Brain microvascular endothelial cell (primary cell): ENCODE results near the gene SUMF1.

Experiments
- DNase-seq: peaks from one replicate; pipeline ENCODE4 v3.0.0-alpha.2; 2020
- H3K27ac ChIP-seq: fragments of 250-450 bp; sonication (Bioruptor Pico); 2 replicates; pipeline ENCODE4 v1.5.1; 2020; ENCODE audit warnings: mild to moderate bottlenecking, moderate library complexity
- H3K27me3 ChIP-seq: fragments of 250-450 bp; sonication (Bioruptor Pico); replicated peaks from 2 replicates; pipeline ENCODE4 v1.5.1; 2020; ENCODE audit warnings: mild to moderate bottlenecking
- H3K36me3 ChIP-seq: fragments of 250-450 bp; sonication (Bioruptor Pico); replicated peaks from 2 replicates; pipeline ENCODE4 v1.5.1; 2020; ENCODE audit warnings: mild to moderate bottlenecking
- H3K4me3 ChIP-seq: 2 replicates; pipeline ENCODE4 v1.5.1; 2011; ENCODE audit warnings: low read depth, mild to moderate bottlenecking, control low read depth, low read length, moderate library complexity
- CTCF ChIP-seq: IDR thresholded peaks from 2 replicates; pipeline ENCODE4 v1.5.1; 2011; ENCODE audit warnings: low read depth, mild to moderate bottlenecking, moderate library complexity, low read length, control low read depth, inconsistent platforms; ENCODE audit errors: missing control alignments
- in situ Hi-C: cut with HindIII; loops from 2 replicates; pipeline ENCODE4 v1.10.0; 2017; ENCODE audit warnings: low sequenced_read_pairs, low pct_ligation_motif_present

Gene SUMF1

GRCh38 chr3:4496087-4496452, 29.0 kb upstream of the SUMF1 start:
- Histone ChIP-seq H3K4me3 (no peak overlapping the region), H3K27ac (no peak overlapping the region), H3K27me3 (peaks cover 10% of the 10 kb centered on the region), H3K36me3 (no peaks in the 10 kb centered on the region)
- DNase-seq: no peak
- in situ Hi-C loops: no loop called here
- TF ChIP-seq CTCF: no peak

DNA sequence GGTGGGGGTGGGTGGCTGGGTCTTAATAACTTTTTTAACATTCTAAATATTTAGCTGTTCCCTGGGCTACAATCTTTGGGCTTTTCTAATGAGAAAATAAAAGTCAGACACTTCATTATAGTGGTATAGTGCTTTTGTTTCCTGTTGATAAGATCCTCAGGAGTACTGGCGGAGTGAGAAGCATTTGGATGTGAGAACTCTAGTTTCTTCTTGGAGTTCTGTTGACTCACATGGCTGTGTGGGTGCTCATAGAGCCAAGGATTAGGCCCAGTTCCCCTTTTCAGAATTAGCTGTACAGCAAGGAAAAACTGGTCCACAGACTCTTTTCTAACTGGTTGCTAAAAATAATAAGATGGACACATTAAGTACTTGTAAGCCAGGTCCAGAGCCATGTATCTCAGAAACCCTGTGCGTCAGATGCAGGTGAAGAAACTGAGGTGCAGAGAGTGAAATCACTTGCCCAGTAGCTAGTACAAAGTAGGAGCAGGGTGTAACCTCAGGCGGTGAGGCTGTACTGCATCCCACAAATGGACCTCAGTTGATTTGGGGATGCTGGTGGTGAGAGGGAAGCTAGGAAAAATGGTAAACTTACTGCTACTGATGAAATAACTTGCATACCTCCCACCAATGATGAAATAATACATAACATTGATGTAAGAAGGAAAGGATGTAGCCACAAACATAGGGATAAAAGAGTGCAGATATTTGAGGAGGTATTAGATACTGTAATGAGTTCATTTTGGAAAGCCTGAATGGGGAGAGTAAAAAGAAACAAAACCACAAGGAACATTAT, 28.4 kb upstream of the SUMF1 start:
- Histone ChIP-seq H3K27me3 (peaks cover 11% of the 10 kb centered on the region), H3K4me3 (no peak overlapping the region), H3K27ac (no peak overlapping the region), H3K36me3 (no peaks in the 10 kb centered on the region)
- DNase-seq: no peak
- no peak for TF ChIP-seq CTCF
- in situ Hi-C loops: no loop called here

DNA sequence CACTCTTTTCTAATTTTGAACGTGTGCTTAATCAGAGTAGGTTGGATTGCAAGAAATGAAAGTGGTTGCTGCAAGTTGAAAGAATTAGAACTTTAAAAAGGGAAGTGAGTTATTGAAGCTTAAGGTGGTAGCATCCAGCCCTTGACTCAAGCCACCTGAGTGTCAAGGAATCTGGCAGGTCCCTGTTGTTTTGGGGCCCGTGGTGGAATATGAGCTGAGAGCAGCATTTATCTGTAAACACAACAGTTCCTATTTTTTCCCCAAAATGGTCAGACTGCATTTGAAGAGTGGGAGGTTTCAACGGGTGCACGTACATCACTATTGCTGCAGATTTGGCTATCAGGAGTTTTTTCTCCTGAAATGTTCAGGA, 27.8 kb upstream of the SUMF1 start:
- Histone ChIP-seq H3K36me3 (no peaks in the 10 kb centered on the region), H3K27ac (no peak overlapping the region), H3K4me3 (no peak overlapping the region), H3K27me3 (peaks cover 12% of the 10 kb centered on the region)
- DNase-seq: no peak
- no peak for TF ChIP-seq CTCF
- in situ Hi-C loops: no loop called here

GRCh38 chr3:4493941-4494894, 27.1 kb upstream of the SUMF1 start:
- Histone ChIP-seq H3K4me3 (peak overlapping the region; percentile 78), H3K27ac (no peak overlapping the region), H3K27me3 (peaks cover 16% of the 10 kb centered on the region), H3K36me3 (no peaks in the 10 kb centered on the region)
- no peak for DNase-seq
- TF ChIP-seq CTCF: no peak
- in situ Hi-C loops: no loop called here

- H3K27me3 ChIP-seq: peaks cover 16% of the 10 kb centered on the region
- in situ Hi-C loops: no loop called here
- H3K4me3 ChIP-seq: peak within 1 kb of the TSS; percentile 78
- H3K27ac ChIP-seq: peak within 1 kb of the TSS; percentile 45
- DNase-seq: peak; percentile 99
- H3K36me3 ChIP-seq: no peaks in the 10 kb centered on the region
- TF ChIP-seq CTCF: no peak
Measured at GRCh38 chr3:4493014-4493940, 26.2 kb upstream of the SUMF1 start, which contains the start of gene ITPR1. ITPR1 (plus strand) TSS chr3:4493348; CDS start chr3:4516492, 23,144 bp downstream.
